Measurements from ENCODE around the gene PRCC.

The PRCC gene

DNA sequence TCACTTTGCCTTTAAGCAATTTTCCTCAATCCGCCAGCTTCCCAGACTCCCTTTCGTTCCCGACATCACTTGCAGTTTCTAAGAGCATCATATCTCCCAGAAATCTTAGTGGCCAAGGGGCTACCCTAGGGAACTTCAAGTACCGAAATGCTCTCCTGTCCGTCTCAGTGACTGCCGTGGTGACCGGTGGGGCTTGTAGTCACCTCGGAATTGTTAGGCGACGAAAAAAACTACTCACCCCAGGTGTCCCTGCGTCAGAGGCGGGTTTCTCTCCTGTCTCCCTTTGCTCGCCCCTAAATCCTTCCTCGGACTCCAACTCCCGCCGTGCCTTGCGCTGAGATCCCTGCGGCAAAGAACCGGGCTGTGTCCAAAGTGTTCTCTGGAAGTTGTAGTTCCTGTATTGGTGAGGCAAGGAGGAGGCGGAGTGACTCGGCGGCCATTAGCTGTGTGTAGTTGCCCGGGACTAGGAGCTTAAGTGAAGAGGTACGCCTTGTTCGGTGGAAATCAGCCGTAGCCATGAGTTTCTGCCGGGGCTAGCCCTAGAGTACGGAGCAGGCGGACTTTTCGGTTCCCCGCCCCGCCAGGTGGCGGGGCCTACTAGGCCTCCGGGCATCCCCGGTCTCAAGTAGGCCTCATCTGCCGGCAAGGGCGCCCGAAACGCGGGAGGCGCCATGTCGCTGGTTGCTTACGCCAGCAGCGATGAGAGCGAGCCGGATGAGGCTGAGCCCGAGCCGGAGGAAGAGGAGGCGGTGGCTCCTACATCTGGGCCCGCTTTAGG, at the start of gene PRCC:
PRCC (plus strand) TSS at position 435 of the 778 bp plus-strand sequence; CDS start at position 672, 237 bp downstream.
- peak; percentile 99 for DNase-seq (ENCODE audit: low spot score)

- no peak for DNase-seq (ENCODE audit: low spot score)
Measured at GRCh38 chr1:156721131-156721530, 46.2 kb upstream of the PRCC start.

DNA sequence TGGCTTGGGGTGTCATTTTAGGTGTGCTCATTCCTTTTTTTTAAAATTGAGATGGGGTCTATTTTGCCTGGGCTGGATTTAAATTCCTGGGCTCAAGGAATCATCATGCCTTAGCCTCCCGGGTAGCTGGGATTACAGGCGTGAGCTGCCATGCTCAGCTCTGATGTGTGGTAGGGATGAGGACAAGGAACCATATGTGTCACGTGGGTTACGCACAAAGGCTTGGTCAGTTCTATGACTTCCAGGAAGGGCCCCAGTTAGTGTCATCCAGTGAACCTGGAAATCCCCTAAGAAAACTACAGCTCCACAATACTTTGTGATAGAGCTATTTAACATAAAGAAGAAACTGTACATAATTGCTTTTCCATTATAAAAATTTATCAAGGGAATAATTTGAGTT, 45.8 kb upstream of the PRCC start:
- DNase-seq (ENCODE audit: low spot score): no peak

DNA sequence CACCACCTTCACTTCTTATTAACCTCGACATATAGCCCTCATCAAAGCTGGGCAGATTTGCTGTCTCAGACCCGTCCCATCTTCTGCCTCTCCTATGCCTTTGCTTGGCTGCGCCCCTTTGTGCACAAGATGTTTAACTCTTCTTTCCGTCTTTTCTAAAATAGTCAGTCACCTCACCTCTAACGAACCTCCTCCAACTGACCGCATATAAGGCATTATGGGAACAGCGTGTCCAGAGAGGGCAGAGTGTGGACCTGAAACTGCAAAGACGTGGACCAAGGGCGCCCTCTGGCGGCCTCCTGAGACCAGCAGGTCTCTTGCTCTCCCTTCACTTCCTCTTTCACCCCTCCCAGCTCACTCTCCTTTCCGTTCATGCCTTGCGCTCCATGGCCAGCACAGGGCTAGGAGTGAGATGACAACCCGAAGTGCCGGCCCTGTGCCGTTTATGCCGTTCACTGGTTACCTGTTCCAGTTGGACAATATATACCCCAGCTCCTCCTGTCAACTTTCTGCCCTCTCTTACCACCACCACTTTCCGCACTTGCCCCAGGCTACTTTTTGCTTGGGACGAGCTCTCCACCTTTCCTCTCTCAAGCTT, 41.6 kb upstream of the PRCC start:
- DNase-seq (ENCODE audit: low spot score): peak; percentile 93

GRCh38 chr1:156726549-156727226, 40.6 kb upstream of the PRCC start:
- peak; percentile 84 for DNase-seq (ENCODE audit: low spot score)

GRCh38 chr1:156727492-156727891, 39.8 kb upstream of the PRCC start:
- no peak for DNase-seq (ENCODE audit: low spot score)

GRCh38 chr1:156727926-156728598, 39.3 kb upstream of the PRCC start, which contains the start of gene METTL25B:
TSS of gene METTL25B (plus strand) at chr1:156728469. CDS start at chr1:156729105, 636 bp downstream.
- DNase-seq (ENCODE audit: low spot score): peak; percentile 80

DNA sequence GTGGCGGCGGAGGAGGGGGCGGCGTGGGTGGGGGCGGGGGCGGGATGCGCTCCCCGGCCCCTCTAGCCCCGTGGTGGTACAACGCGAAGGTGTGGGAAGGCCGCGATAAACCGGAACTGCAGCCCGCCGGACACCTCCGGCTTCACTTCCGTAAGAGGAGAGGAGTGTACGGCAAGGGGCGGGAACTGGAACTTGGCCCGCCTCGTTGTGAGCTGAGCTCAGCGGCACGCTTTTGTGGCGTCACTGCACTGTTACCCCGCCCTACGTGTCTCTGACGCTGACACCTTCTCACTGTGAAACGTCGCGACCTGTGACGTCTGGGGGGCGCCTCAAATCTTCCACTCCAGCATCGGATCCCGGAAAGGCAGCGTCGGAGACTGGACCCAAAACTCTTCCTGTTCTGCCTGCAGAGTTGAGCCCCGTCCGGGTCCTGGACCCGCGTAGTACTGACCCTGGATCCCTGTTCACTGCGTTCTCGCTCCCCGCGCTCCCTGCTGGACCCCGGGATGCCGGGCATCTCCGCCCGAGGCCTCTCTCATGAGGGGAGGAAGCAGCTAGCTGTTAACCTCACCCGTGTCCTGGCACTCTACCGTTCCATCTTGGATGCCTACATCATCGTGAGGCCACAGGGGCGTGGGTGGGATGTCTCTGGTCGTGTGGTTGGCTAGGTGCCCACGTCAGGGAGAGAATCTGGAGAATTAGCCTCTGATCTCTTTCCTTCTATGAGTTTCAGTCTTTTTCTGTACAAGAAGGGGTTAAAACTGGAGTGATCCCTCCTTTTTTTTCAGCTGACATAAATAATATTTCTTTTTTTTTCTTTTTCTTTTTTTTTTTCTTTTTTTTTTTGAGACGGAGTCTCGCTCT, 38.5 kb upstream of the PRCC start, which contains the start of gene ISG20L2:
ISG20L2 (minus strand) TSS at position 168 of the 864 bp plus-strand sequence. CDS start 1,114 bp downstream, outside the sequence.
- peak; percentile 97 for DNase-seq (ENCODE audit: low spot score)

GRCh38 chr1:156733989-156734584, 33.2 kb upstream of the PRCC start:
- DNase-seq (ENCODE audit: low spot score): no peak

DNA sequence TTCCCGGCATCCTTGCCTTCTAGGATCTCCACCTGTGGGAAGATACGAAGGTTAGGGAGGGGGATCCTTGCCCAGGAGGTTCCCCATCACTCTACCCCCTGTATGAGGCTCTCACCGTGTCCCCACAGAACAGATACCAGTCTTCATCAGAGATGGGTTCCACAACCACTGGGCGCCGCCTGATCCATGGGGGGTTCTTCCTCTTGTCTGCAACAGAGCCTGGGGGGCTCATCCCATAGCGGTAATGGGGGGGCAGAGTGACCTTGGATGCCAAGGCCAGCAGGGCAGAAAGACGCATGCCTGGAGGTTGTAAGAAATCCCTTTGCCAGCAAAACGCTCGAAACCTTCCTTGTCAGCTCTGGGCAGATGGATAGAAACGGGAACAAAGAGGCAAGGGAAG, 28.9 kb upstream of the PRCC start:
- DNase-seq (ENCODE audit: low spot score): no peak

- no peak for DNase-seq (ENCODE audit: low spot score)
Measured at GRCh38 chr1:156738916-156739315, 28.4 kb upstream of the PRCC start.

- DNase-seq (ENCODE audit: low spot score): peak; percentile 16
Measured at GRCh38 chr1:156740237-156740740, 27.0 kb upstream of the PRCC start.

GRCh38 chr1:156740741-156741480, 26.4 kb upstream of the PRCC start, which contains the start of gene MRPL24:
TSS of gene MRPL24 (minus strand) at chr1:156741088. CDS start at chr1:156738704, 2,384 bp downstream.
- peak; percentile 99 for DNase-seq (ENCODE audit: low spot score)

DNA sequence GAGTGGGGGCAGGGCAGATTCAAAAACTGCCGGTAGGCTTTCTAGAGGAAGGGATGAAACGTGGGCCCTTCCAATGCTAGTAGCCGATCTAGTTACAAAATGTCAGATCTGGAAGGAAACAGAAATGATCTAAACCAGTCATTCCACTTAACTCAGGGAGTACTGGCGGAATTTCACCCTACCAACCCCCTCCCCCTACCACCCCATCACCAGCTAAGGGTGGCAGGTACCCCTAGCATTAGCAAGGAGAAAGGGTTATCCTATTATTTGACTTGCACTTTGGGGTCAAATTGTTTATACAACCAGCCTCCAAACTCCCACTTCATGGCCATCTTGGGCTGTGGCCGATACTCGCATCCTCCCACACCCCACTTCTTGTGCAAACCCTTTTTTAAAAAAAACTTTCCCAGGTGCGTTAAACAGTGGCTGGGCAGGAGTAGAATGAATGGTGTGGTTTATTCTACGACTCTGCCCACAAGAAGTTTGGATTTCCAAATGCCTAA, 25.8 kb upstream of the PRCC start:
- no peak for DNase-seq (ENCODE audit: low spot score)

DNA sequence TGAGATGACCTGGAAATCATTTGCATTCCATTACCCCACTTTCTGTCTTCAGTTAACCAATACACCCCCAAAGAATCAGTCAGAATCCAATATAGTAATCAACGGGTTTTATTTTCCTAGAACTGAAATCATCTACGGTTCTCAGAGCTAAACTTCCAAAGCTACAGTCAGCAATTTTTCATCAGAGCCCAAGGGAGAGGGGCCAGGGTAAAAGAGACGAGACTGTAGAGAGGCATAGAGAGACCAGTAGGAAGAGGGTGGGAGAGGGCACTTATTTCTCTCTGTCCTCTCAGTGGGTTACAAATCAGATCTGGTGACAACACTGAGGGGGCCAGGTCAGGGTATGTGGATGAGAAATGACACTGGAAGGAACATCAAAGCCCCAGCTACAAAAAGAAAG, 25.3 kb upstream of the PRCC start:
- DNase-seq (ENCODE audit: low spot score): no peak

DNA sequence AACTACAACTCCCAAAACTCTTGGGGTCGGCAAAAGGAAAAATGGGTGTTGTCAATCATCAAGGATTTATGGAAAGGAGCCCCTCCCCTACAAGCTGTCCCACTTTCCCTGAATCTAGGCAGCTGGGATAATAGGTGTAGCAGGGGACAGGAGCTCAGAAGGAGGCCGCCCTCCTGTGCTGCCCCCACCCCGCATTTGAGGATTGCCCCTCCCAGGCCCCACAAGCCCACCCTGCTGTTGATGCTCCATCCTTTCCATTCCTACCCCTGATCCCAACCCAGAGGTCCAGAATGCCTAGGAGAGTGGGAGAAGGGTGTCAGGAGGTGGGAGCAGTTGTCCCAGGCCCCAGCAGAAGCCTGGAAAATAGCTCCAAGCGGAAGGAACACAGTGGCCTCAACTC, 24.5 kb upstream of the PRCC start:
- no peak for DNase-seq (ENCODE audit: low spot score)

DNA sequence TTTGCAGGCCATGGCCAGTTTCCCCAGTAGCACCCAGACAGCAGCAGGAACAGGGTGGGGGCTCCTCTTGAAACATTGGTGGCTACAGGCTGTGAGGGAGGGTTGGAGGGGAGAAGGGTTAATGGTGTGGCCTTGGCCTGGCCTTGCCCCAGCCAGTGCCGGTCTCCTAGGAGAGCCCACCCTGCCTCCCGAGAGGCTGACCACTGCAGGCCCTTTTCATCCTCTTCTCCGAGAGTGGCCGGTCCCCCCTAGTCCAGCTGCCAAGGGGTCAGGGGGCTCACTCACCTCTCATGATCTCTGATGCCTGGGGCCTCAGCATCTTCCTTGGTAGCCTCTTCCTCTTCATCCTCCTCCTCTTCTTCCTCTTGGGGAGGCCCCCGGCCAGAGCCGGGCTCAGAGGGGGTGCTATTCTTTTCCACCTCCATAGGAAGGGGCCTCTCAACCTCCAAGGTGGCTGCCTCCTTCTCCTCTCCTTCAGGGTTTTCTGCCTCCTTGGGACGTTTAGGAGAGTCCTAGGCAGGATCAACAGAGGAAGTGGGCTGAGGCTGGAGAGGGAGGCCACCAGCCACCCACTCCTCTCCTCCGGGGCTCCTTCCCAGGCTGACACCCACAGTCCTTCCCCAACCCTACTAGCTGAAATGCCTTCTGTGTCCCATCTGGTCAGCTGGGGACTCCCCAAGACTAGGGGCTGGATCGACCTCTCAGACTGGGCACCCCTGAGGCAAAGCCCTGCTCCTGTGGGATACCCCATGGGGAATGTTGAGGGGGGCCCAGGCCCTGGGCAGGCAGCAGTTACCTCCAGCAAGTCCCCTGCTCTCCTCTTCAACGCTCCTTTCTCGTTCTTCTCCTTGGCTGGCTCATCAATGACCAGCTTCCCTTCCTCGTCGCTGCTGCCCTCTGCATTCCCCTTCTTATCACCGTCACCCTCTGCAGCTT, 23.7 kb upstream of the PRCC start:
- DNase-seq (ENCODE audit: low spot score): no peak

DNA sequence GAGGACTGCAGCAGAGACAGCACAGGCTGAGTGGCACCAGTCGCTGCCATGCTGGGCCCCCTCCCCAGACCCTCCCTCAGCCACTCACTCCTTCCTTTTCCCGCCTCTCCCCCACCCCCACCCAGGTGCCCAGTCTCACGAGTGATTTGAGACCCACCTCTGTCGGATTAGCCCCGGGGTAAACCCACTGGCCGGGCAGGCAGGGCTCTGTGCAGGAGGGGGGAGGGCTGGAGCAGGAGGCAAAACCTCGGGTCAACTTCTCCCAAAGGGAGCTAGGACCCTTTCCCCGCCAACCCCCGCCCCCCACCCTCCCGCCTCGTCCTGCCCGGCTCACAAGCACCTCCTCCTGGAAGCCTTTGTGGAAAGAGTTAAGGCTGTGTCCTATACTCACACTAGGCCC, 23.0 kb upstream of the PRCC start:
- no peak for DNase-seq (ENCODE audit: low spot score)

Measured in hematopoietic multipotent progenitor cell treated with erythropoietin and hydrocortisone succinate and interleukin-3 and kit ligand, for 17 days (in vitro differentiated cells).